Measurements from ENCODE around the gene ABI2. TPM values are rescaled to one million over a fixed set of nuclear protein-coding genes. Genes with fewer than 3 reads are reported as not detected.

ABI2 gene
- total and polyA plus RNA-seq, 2 of the 4 experiments (the other 2 are of a cell fraction): 35.7 to 54.0 TPM

GRCh38 chr2:203279288-203279687 is 48.9 kb upstream of the ABI2 start:
- Histone ChIP-seq H3K4me2 (ENCODE audit: low read depth, low read length) (no peak overlapping the region), H3K79me1 (ENCODE audit: low read depth in 1 of 2, low read length in 2 of 2) (peaks cover 0 to 3% of the 10 kb centered on the region in 2 experiments; a peak in 2 of 4 replicates), H3K4me3 (ENCODE audit: insufficient read depth, low read depth, low read length) (no peak overlapping the region), H4K91ac (ENCODE audit: insufficient read depth, low read depth, low read length) (no peak overlapping the region), H2AFZ (replicated peaks; ENCODE audit: low read length, poor library complexity) (no peak overlapping the region), H2BK20ac (ENCODE audit: low read depth, low read length) (no peak overlapping the region), H3K14ac (replicated peaks; ENCODE audit: low read depth, low read length) (no peak overlapping the region), H3K4ac (ENCODE audit: low read depth, low read length) (no peak overlapping the region), H2AK9ac (replicated peaks; ENCODE audit: low read depth, low read length, poor library complexity) (no peak overlapping the region), H3K9me3 (ENCODE audit: control insufficient read depth, insufficient read depth, low read length) (no peaks in the 10 kb centered on the region), H3K36me3 (ENCODE audit: control insufficient read depth, insufficient read depth, low read length) (peaks cover 27% of the 10 kb centered on the region), H3K4me1 (ENCODE audit: control insufficient read depth, insufficient read depth, low read length) (no peaks in the 10 kb centered on the region), H2BK120ac (ENCODE audit: low read depth, low read length) (no peak overlapping the region), H4K20me1 (ENCODE audit: insufficient read depth, low read length) (no peaks in the 10 kb centered on the region), H3K23ac (ENCODE audit: low read depth, low read length) (no peak overlapping the region), H3K56ac (ENCODE audit: extremely low read depth, insufficient read depth, low read length) (no peak overlapping the region), H2AK5ac (ENCODE audit: low read depth, low read length) (no peak overlapping the region), H3K27me3 (ENCODE audit: control insufficient read depth, insufficient read depth, low read length) (no peaks in the 10 kb centered on the region), H2BK5ac (ENCODE audit: low read depth, low read length, poor library complexity, severe bottlenecking) (no peak overlapping the region), H3K27ac (ENCODE audit: insufficient read depth, low read length) (no peak overlapping the region), H3K18ac (ENCODE audit: low read depth, low read length) (no peak overlapping the region), H3K9me1 (ENCODE audit: insufficient read depth, low read length) (no peaks in the 10 kb centered on the region), H3K9ac (ENCODE audit: low read depth, low read length) (no peak overlapping the region), H2BK15ac (ENCODE audit: low read depth, low read length) (no peak overlapping the region), H4K8ac (ENCODE audit: low read depth in 2 of 2, low read length in 2 of 2) (no peak overlapping the region), H4K5ac (ENCODE audit: low read depth, low read length) (no peak overlapping the region)
- BruUV-seq (replicated peaks): no TSS peak
- DNase-seq (no peak), ATAC-seq (ENCODE audit: low read depth) (no peak)
- no peak for TF ChIP-seq CEBPB (IDR thresholded peaks at IDR 0.05; ENCODE audit: low read depth, low read length)
- TF ChIP-seq RCOR1 (IDR thresholded peaks at IDR 0.05; ENCODE audit: insufficient replicate concordance, low read length): no peak
- no peak for TF ChIP-seq CTCF (conservative IDR thresholded peaks at IDR 0.05; ENCODE audit: low read depth, low read length)
- no peak for TF ChIP-seq ELK1 (IDR thresholded peaks at IDR 0.05; ENCODE audit: borderline replicate concordance, low read depth, low read length)
- TF ChIP-seq MAFK (IDR thresholded peaks at IDR 0.05; ENCODE audit: low read depth, low read length): no peak
- no peak for TF ChIP-seq RFX5 (IDR thresholded peaks at IDR 0.05; ENCODE audit: low read depth, low read length)
- TF ChIP-seq MAZ (IDR thresholded peaks at IDR 0.05; ENCODE audit: borderline replicate concordance, low read depth, low read length): no peak
- in situ Hi-C loops (cut with MboI; ENCODE audit: low sequenced_read_pairs): no loop called here
- ChIA-PET POLR2A (ENCODE audit: unreplicated experiment) (no interaction called here), CTCF (no interaction called here)
- dilution Hi-C loops (cut with HindIII; ENCODE audit: low sequenced_read_pairs, unreplicated experiment): no loop called here
- intact Hi-C loops (cut with micrococcal nuclease): no loop called here
